SK-N-SH (cell line): Measurements from ENCODE around the gene HSD11B2. TPM values are rescaled to one million over a fixed set of nuclear protein-coding genes. Genes with fewer than 3 reads are reported as not detected.

Source experiments
- CTCF ChIA-PET: fragments of 300-600, 350-600 bp; formaldehyde crosslinking; extraction: SDS; loops from one replicate; lab custom pipeline; 2021; lab: Yijun Ruan, JAX
- POLR2A ChIA-PET: fragments of 350-600 bp; sonication (Branson Sonifier 250); formaldehyde crosslinking; extraction: SDS; loops from one replicate; lab custom pipeline; 2020; ENCODE audit warnings: antibody characterized with exemption, inconsistent platforms; lab: Yijun Ruan, JAX
- DNase-seq: peaks from one replicate; pipeline ENCODE4 v3.0.0; 2012
- H2AFZ ChIP-seq: fragments of 200-600 bp; sonication (generic); 2 replicates; pipeline ENCODE4 v1.8.1; 2016; ENCODE audit warnings: antibody characterized with exemption, mild to moderate bottlenecking, low read depth
- H3F3A ChIP-seq: fragments of 200-600 bp; sonication (generic); replicated peaks from 2 replicates; pipeline ENCODE3; 2016; ENCODE audit warnings: antibody characterized with exemption, mild to moderate bottlenecking; ENCODE audit not compliant: insufficient read depth
- H3K27ac ChIP-seq, 2 experiments: fragments of 200-500 bp in 1 of 2; fragments of 200-600 bp in 1 of 2; sonication (Bioruptor generic) in 1 of 2; sonication (generic), shearing (Covaris generic) in 1 of 2; 2 replicates each; pipeline versions ENCODE4 v1.5.1 to v1.6.1; 2014 to 2016; ENCODE audit warnings: low read depth in 2 of 2, inconsistent platforms in 1 of 2, low read length in 1 of 2, mild to moderate bottlenecking in 1 of 2, mixed read lengths in 1 of 2
- H3K27me3 ChIP-seq: fragments of 200-600 bp; sonication (generic), shearing (Covaris generic); 2 replicates; pipeline ENCODE4 v1.6.1; 2016; ENCODE audit warnings: mixed run types; ENCODE audit not compliant: insufficient read depth
- H3K36me3 ChIP-seq, 2 experiments: fragments of 200-500 bp in 1 of 2; fragments of 200-600 bp in 1 of 2; sonication (Bioruptor generic) in 1 of 2; sonication (generic) in 1 of 2; replicated peaks in 1 of 2; 2 replicates each; pipeline versions ENCODE3 to v1.5.1; 2014 to 2016; ENCODE audit warnings: low read length in 1 of 2, mild to moderate bottlenecking in 1 of 2; ENCODE audit not compliant: insufficient read depth in 2 of 2, control insufficient read depth in 1 of 2
- H3K4me1 ChIP-seq, 2 experiments: fragments of 200-500 bp in 1 of 2; fragments of 200-600 bp in 1 of 2; sonication (Bioruptor generic) in 1 of 2; sonication (generic), shearing (Covaris generic) in 1 of 2; 2 replicates each; pipeline versions ENCODE4 v1.5.1 to v1.6.1; 2014 to 2016; ENCODE audit warnings: low read depth in 1 of 2, low read length in 1 of 2, mixed run types in 1 of 2; ENCODE audit not compliant: insufficient read depth in 2 of 2, control insufficient read depth in 1 of 2
- H3K4me2 ChIP-seq: fragments of 200-600 bp; sonication (generic), shearing (Covaris generic); 2 replicates; pipeline ENCODE4 v1.6.1; 2017; ENCODE audit warnings: mixed run types
- H3K4me3 ChIP-seq, 2 experiments: fragments of 200-500 bp in 1 of 2; fragments of 200-600 bp in 1 of 2; sonication (Bioruptor generic) in 1 of 2; sonication (generic), shearing (Covaris generic) in 1 of 2; 2 replicates each; pipeline versions ENCODE4 v1.5.1 to v1.8.1; 2014 to 2016; ENCODE audit warnings: low read depth in 2 of 2, inconsistent platforms in 1 of 2, low read length in 1 of 2, mild to moderate bottlenecking in 1 of 2, mixed read lengths in 1 of 2, moderate library complexity in 1 of 2
- H3K79me2 ChIP-seq: fragments of 200-600 bp; sonication (generic); 2 replicates; pipeline ENCODE4 v1.8.1; 2017; ENCODE audit warnings: mild to moderate bottlenecking; ENCODE audit not compliant: insufficient read depth
- H3K9ac ChIP-seq: fragments of 200-600 bp; sonication (generic); 2 replicates; pipeline ENCODE4 v1.6.1; 2017; ENCODE audit warnings: mixed run types
- H3K9me2 ChIP-seq: fragments of 200-600 bp; sonication (generic); 2 replicates; pipeline ENCODE4 v1.6.1; 2017; ENCODE audit warnings: mixed run types
- H3K9me3 ChIP-seq: fragments of 200-600 bp; sonication (generic); 2 replicates; pipeline ENCODE4 v1.6.1; 2017; ENCODE audit warnings: mixed run types, mild to moderate bottlenecking, moderate library complexity
- H4K20me1 ChIP-seq: fragments of 200-600 bp; sonication (generic); 2 replicates; pipeline ENCODE4 v1.6.1; 2017; ENCODE audit warnings: mild to moderate bottlenecking, mixed run types; ENCODE audit not compliant: insufficient read depth
- CHD2 ChIP-seq: fragments of 150-350 bp; IDR thresholded peaks from 2 replicates; pipeline ENCODE4 v1.6.1; 2018; ENCODE audit warnings: low read length; ENCODE audit not compliant: partially characterized antibody
- ELF1 ChIP-seq: IDR thresholded peaks from 2 replicates; pipeline ENCODE4 v1.4.0; 2012
- EZH2phosphoT487 ChIP-seq: fragments of 200-600 bp; sonication (generic); IDR thresholded peaks from 2 replicates; pipeline ENCODE4 v1.6.1; 2017; ENCODE audit warnings: low read depth, mixed run types, mild to moderate bottlenecking, antibody characterized with exemption, moderate library complexity, borderline replicate concordance
- FOSL2 ChIP-seq: IDR thresholded peaks from 2 replicates; pipeline ENCODE4 v1.4.0; 2012; ENCODE audit warnings: low read depth, mild to moderate bottlenecking, moderate library complexity, borderline replicate concordance
- GABPA ChIP-seq: IDR thresholded peaks from 2 replicates; pipeline ENCODE4 v1.4.0; 2012; ENCODE audit warnings: low read depth, mild to moderate bottlenecking
- JUND ChIP-seq: IDR thresholded peaks from 2 replicates; pipeline ENCODE4 v1.4.0; 2012
- MXI1 ChIP-seq: IDR thresholded peaks from 2 replicates; pipeline ENCODE4 v1.6.1; 2012; ENCODE audit warnings: mild to moderate bottlenecking, low read depth, low read length, improper control_type of control experiment
- NFIC ChIP-seq: IDR thresholded peaks from 2 replicates; pipeline ENCODE4 v1.4.0; 2012; ENCODE audit warnings: borderline replicate concordance
- NRF1 ChIP-seq: IDR thresholded peaks from 2 replicates; pipeline ENCODE4 v1.6.1; 2012; ENCODE audit warnings: low read depth, mild to moderate bottlenecking, low read length
- POLR2AphosphoS5 ChIP-seq: IDR thresholded peaks from 2 replicates; pipeline ENCODE4 v1.6.1; 2012; ENCODE audit warnings: low read depth, low read length
- RAD21 ChIP-seq: IDR thresholded peaks from 2 replicates; pipeline ENCODE4 v1.6.1; 2012; ENCODE audit warnings: mild to moderate bottlenecking, low read length
- RCOR1 ChIP-seq: fragments of 150-350 bp; IDR thresholded peaks from 2 replicates; pipeline ENCODE4 v1.6.1; 2017; ENCODE audit warnings: antibody characterized with exemption, low read length
- RFX5 ChIP-seq: IDR thresholded peaks from 2 replicates; pipeline ENCODE4 v1.6.1; 2012; ENCODE audit warnings: mild to moderate bottlenecking, improper control_type of control experiment, low read length
- SIN3A ChIP-seq: IDR thresholded peaks from 2 replicates; pipeline ENCODE4 v1.6.1; 2012; ENCODE audit warnings: low read depth, mild to moderate bottlenecking, low read length, moderate library complexity, borderline replicate concordance
- TAF1 ChIP-seq: IDR thresholded peaks from 2 replicates; pipeline ENCODE4 v1.6.1; 2012; ENCODE audit warnings: low read depth, mild to moderate bottlenecking, low read length, moderate library complexity, borderline replicate concordance
- TEAD4 ChIP-seq: IDR thresholded peaks from 2 replicates; pipeline ENCODE4 v1.4.0; 2012; ENCODE audit warnings: mild to moderate bottlenecking, borderline replicate concordance; ENCODE audit not compliant: insufficient read depth
- USF1 ChIP-seq: IDR thresholded peaks from 2 replicates; pipeline ENCODE4 v1.4.0; 2012; ENCODE audit warnings: low read depth, borderline replicate concordance
- WGBS: methylation state at CpG from one replicate; pipeline ENCODE4 v1.1.6; 2017; ENCODE audit warnings: low lambda C conversion rate; 5-methylcytosine and 5-hydroxymethylcytosine counted together
- polyA plus RNA-seq, 3 experiments: library from polyadenylated mRNA; depleted of rRNA; stranded (reverse); fragments of >200 nt; gene quantifications; 2 replicates each; pipeline ENCODE4 v1.2.3, GENCODE V29; 2012
- TF ChIP-seq, protein P1 (sequence below): IDR thresholded peaks from 2 replicates; pipeline ENCODE4 v1.4.0; 2012; ENCODE audit warnings: low read depth
- TF ChIP-seq, protein P2 (sequence below): IDR thresholded peaks from 2 replicates; pipeline ENCODE4 v1.6.1; 2012; ENCODE audit warnings: mild to moderate bottlenecking, low read depth, low read length, moderate library complexity
- TF ChIP-seq, protein P3 (sequence below): IDR thresholded peaks from 2 replicates; pipeline ENCODE4; 2012
- TF ChIP-seq, protein P4 (sequence below): fragments of 200-600 bp; sonication (generic); IDR thresholded peaks from 2 replicates; pipeline ENCODE4 v1.6.1; 2017; ENCODE audit warnings: antibody characterized with exemption, mild to moderate bottlenecking, moderate library complexity

The HSD11B2 gene
- polyA plus RNA-seq, 1 of the 3 experiments (the other 2 are of a cell fraction), result 0.23 TPM

DNA sequence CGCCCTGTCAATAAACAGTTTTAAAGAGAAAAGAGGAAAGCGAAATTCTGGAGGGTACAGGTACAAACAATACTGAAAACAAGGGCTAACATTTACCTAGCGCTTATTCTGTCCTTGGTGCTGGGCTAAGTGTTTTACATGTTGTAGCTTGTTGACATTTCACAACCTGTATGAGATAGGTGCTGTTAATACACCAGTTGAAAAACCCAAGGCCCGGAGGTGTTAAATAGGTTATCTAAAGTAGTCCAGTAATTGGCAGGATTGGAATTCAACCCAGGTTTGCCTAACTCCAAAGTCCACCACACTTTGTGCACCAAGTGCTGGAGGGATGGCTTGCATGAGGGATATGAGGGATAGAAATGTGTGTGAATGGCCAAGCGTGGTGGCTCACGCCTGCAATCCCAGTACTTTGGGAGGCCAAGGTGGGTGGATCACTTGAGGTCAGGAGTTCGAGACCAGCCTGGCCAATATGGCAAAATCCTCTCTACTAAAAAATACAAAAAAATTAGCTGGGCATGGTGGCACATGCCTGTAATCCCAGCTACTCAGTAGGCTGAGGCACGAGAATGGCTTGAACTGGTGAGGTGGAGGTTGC lies 47.1 kb downstream of the HSD11B2 start (continued):
- no peak for TF ChIP-seq EZH2phosphoT487
- TF ChIP-seq, protein P1, sequence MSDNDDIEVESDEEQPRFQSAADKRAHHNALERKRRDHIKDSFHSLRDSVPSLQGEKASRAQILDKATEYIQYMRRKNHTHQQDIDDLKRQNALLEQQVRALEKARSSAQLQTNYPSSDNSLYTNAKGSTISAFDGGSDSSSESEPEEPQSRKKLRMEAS, result no peak
- TF ChIP-seq, all 33 proteins: peak for 0

- WGBS, result 2% methylated on average over 23 of the region's 57 CpGs
- H3F3A ChIP-seq, result no peaks in the 10 kb centered on the region
- ChIA-PET CTCF (interaction anchor here (0.6 to 4.1 kb wide), 52 partner anchors 8 to 335 kb away, joined by 3 to 45 read pairs (median 4); partner anchors contain the start of genes C16orf86, CARMIL2, CTCF and ENKD1), POLR2A (interaction anchor here (0.5 to 1.6 kb wide), 12 partner anchors 8 to 604 kb away, joined by 3 to 7 read pairs (median 3); partner anchors contain the start of genes C16orf86, CTCF and ENKD1)
- peak within 1 kb of the TSS; percentile 90 for H3K9ac ChIP-seq
- DNase-seq, result peak; percentile 98
- H3K79me2 ChIP-seq, result peaks cover 66% of the 10 kb centered on the region
- H3K36me3 ChIP-seq, result peaks cover 3 to 10% of the 10 kb centered on the region in 2 experiments
- no peaks in the 10 kb centered on the region for H3K9me2 ChIP-seq
- H3K27ac ChIP-seq, result peak within 1 kb of the TSS; percentile 89 to 91
- peaks cover 30% of the 10 kb centered on the region for H4K20me1 ChIP-seq
- H3K4me2 ChIP-seq, result peak within 1 kb of the TSS; percentile 99
- no peaks in the 10 kb centered on the region for H3K9me3 ChIP-seq
- H3K4me1 ChIP-seq, result peaks cover 6 to 19% of the 10 kb centered on the region in 2 experiments; a peak in 1 of 4 replicates
- peak within 1 kb of the TSS; percentile 94 for H2AFZ ChIP-seq
- peak within 1 kb of the TSS; percentile 80 to 100 for H3K4me3 ChIP-seq
- H3K27me3 ChIP-seq, result no peaks in the 10 kb centered on the region
- TF ChIP-seq RAD21 (peak; percentile 68), MXI1 (peak; percentile 94), POLR2AphosphoS5 (peak; percentile 60), CHD2 (peak; percentile 66), GABPA (peak; percentile 69), SIN3A (peak; percentile 99), JUND (no peak), TAF1 (peak; percentile 55), ELF1 (peak; percentile 99), USF1 (peak; percentile 100), RFX5 (no peak), TEAD4 (no peak), RCOR1 (peak; percentile 80), NFIC (no peak; the same call in 1 of the 2 replicates), FOSL2 (no peak), NRF1 (peak; percentile 89)
- TF ChIP-seq, protein P1, result peak; percentile 37; the same call in 1 of the 2 replicates
- TF ChIP-seq, protein P2, sequence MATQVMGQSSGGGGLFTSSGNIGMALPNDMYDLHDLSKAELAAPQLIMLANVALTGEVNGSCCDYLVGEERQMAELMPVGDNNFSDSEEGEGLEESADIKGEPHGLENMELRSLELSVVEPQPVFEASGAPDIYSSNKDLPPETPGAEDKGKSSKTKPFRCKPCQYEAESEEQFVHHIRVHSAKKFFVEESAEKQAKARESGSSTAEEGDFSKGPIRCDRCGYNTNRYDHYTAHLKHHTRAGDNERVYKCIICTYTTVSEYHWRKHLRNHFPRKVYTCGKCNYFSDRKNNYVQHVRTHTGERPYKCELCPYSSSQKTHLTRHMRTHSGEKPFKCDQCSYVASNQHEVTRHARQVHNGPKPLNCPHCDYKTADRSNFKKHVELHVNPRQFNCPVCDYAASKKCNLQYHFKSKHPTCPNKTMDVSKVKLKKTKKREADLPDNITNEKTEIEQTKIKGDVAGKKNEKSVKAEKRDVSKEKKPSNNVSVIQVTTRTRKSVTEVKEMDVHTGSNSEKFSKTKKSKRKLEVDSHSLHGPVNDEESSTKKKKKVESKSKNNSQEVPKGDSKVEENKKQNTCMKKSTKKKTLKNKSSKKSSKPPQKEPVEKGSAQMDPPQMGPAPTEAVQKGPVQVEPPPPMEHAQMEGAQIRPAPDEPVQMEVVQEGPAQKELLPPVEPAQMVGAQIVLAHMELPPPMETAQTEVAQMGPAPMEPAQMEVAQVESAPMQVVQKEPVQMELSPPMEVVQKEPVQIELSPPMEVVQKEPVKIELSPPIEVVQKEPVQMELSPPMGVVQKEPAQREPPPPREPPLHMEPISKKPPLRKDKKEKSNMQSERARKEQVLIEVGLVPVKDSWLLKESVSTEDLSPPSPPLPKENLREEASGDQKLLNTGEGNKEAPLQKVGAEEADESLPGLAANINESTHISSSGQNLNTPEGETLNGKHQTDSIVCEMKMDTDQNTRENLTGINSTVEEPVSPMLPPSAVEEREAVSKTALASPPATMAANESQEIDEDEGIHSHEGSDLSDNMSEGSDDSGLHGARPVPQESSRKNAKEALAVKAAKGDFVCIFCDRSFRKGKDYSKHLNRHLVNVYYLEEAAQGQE, result no peak
- TF ChIP-seq, protein P3, sequence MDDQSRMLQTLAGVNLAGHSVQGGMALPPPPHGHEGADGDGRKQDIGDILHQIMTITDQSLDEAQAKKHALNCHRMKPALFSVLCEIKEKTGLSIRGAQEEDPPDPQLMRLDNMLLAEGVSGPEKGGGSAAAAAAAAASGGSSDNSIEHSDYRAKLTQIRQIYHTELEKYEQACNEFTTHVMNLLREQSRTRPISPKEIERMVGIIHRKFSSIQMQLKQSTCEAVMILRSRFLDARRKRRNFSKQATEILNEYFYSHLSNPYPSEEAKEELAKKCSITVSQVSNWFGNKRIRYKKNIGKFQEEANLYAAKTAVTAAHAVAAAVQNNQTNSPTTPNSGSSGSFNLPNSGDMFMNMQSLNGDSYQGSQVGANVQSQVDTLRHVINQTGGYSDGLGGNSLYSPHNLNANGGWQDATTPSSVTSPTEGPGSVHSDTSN, result peak; percentile 64
- TF ChIP-seq, protein P4, sequence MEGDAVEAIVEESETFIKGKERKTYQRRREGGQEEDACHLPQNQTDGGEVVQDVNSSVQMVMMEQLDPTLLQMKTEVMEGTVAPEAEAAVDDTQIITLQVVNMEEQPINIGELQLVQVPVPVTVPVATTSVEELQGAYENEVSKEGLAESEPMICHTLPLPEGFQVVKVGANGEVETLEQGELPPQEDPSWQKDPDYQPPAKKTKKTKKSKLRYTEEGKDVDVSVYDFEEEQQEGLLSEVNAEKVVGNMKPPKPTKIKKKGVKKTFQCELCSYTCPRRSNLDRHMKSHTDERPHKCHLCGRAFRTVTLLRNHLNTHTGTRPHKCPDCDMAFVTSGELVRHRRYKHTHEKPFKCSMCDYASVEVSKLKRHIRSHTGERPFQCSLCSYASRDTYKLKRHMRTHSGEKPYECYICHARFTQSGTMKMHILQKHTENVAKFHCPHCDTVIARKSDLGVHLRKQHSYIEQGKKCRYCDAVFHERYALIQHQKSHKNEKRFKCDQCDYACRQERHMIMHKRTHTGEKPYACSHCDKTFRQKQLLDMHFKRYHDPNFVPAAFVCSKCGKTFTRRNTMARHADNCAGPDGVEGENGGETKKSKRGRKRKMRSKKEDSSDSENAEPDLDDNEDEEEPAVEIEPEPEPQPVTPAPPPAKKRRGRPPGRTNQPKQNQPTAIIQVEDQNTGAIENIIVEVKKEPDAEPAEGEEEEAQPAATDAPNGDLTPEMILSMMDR, result peak; percentile 79
Observed at GRCh38 chr16:67480833-67481560, 50.1 kb downstream of the HSD11B2 start, which contains the start of gene ATP6V0D1. Gene ATP6V0D1, minus strand, starts transcription at chr16:67481157. Its CDS starts 71 bp downstream, at chr16:67481086.
